Bronchial epithelial cell (primary cell): ENCODE measurements around the gene PDE1C. TPM values are rescaled to one million over a fixed set of nuclear protein-coding genes. Genes with fewer than 3 reads are reported as not detected.

Experiments
- DNase-seq: peaks from one replicate; pipeline ENCODE4 v3.0.0-alpha.2; 2010; ENCODE audit warnings: low read depth
- FAIRE-seq: peaks from 2 replicates; lab custom pipeline; 2011; peaks lifted over from hg19 to GRCh38; lab: Jason Lieb, UNC
- H3K27me3 ChIP-seq: 2 replicates; pipeline ENCODE4 v1.5.1; 2011; ENCODE audit warnings: low read length; ENCODE audit not compliant: control insufficient read depth, insufficient read depth
- H3K36me3 ChIP-seq: 2 replicates; pipeline ENCODE4 v1.5.1; 2011; ENCODE audit warnings: low read length; ENCODE audit not compliant: control insufficient read depth, insufficient read depth
- H3K4me3 ChIP-seq: 2 replicates; pipeline ENCODE4 v1.5.1; 2011; ENCODE audit warnings: mild to moderate bottlenecking, low read depth, low read length, control low read depth
- total RNA-seq: library from RNA; depleted of rRNA; stranded (reverse); fragments of >200 nt; gene quantifications from 2 replicates; pipeline ENCODE4 v1.2.1, GENCODE V29; 2014
- TF ChIP-seq, protein P1 (sequence below): IDR thresholded peaks from 2 replicates; pipeline ENCODE4 v1.5.1; 2011; ENCODE audit warnings: mild to moderate bottlenecking, moderate library complexity, low read length, control low read depth, inconsistent platforms; ENCODE audit not compliant: insufficient read depth, severe bottlenecking

Gene PDE1C
- total RNA-seq, 1 donor from 2014 or later, result not detected

DNA sequence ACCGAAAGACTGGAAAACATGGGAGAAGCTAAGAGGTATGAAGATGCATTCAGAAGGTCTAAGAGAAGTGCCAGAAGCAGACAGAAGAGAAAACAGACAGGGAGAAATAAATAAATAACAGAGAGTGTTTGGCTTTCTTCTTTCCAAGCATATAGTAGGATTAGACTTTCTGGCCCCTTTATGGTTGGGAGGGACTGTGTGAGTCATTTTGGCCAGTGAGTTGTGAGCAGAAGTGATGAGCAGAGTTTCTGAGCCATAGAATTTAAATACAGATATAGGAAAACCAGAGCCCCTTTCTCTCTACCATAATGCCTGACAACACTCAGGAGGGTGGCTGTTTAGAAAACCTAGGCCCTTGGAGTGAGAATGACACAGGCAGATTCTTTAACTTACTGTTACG lies 212.2 kb downstream of the PDE1C start:
- TF ChIP-seq, protein P1, sequence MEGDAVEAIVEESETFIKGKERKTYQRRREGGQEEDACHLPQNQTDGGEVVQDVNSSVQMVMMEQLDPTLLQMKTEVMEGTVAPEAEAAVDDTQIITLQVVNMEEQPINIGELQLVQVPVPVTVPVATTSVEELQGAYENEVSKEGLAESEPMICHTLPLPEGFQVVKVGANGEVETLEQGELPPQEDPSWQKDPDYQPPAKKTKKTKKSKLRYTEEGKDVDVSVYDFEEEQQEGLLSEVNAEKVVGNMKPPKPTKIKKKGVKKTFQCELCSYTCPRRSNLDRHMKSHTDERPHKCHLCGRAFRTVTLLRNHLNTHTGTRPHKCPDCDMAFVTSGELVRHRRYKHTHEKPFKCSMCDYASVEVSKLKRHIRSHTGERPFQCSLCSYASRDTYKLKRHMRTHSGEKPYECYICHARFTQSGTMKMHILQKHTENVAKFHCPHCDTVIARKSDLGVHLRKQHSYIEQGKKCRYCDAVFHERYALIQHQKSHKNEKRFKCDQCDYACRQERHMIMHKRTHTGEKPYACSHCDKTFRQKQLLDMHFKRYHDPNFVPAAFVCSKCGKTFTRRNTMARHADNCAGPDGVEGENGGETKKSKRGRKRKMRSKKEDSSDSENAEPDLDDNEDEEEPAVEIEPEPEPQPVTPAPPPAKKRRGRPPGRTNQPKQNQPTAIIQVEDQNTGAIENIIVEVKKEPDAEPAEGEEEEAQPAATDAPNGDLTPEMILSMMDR, result no peak
- Histone ChIP-seq H3K36me3 (no peaks in the 10 kb centered on the region), H3K4me3 (no peak overlapping the region), H3K27me3 (no peaks in the 10 kb centered on the region)
- no peak for FAIRE-seq
- DNase-seq, result no peak

DNA sequence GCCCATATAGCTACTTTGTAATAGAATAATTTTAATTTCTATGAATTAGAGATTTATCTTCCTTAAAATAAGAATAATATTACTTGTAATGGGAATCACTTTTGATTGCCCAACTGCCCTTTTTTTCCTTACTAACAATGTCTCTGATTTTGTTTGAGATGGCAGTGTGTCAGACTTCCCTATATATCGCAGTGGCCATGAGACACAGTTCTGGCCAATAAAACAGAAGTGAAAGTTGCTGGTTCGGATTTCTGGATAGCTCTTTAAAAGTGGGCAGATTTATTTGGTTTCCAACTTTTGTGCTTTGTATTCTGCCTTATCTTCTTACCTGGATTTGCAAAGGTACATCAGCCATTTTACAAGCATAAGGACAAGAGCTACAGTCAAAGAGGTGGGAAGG lies 213.0 kb downstream of the PDE1C start:
- FAIRE-seq (no peak), DNase-seq (no peak)
- H3K4me3 ChIP-seq, result no peak overlapping the region
- H3K27me3 ChIP-seq, result no peaks in the 10 kb centered on the region
- TF ChIP-seq, protein P1, result no peak
- H3K36me3 ChIP-seq, result no peaks in the 10 kb centered on the region

- no peak for FAIRE-seq
- H3K36me3 ChIP-seq, result no peaks in the 10 kb centered on the region
Measured at GRCh38 chr7:31856337-31856736, 213.9 kb downstream of the PDE1C start.

DNA sequence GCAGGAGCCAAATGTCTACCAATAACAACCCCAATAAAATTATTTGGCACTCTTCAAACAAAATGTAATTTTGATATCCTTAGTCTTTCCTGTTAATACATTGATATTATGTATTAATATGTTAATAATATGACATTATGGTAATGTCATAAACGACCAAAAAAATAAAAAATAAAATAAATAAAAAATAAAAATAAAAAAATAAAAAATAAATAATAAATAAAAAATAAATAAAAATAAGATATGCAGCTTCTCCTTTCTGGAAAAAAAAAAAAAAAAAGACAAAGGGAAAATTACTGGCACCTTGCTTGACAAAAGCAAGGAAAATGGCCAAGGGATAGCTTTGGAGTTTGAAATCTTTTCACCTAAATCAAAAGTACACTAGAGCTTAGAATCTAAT lies 214.7 kb downstream of the PDE1C start:
- FAIRE-seq (no peak), DNase-seq (no peak)
- Histone ChIP-seq H3K36me3 (no peaks in the 10 kb centered on the region), H3K27me3 (no peaks in the 10 kb centered on the region), H3K4me3 (no peak overlapping the region)
- TF ChIP-seq, protein P1, result no peak

More at GRCh38 chr7:31856337-31856736, 213.9 kb downstream of the PDE1C start:
- DNase-seq, result no peak
- no peak overlapping the region for H3K4me3 ChIP-seq
- TF ChIP-seq, protein P1, result no peak
- H3K27me3 ChIP-seq, result no peaks in the 10 kb centered on the region

GRCh38 chr7:31853380-31853779 lies 216.8 kb downstream of the PDE1C start:
- Histone ChIP-seq H3K4me3 (no peak overlapping the region), H3K36me3 (no peaks in the 10 kb centered on the region), H3K27me3 (no peaks in the 10 kb centered on the region)
- TF ChIP-seq, protein P1, result no peak
- no peak for FAIRE-seq
- no peak for DNase-seq

GRCh38 chr7:31852462-31852861 lies 217.7 kb downstream of the PDE1C start:
- Histone ChIP-seq H3K27me3 (no peaks in the 10 kb centered on the region), H3K4me3 (no peak overlapping the region), H3K36me3 (no peaks in the 10 kb centered on the region)
- no peak for FAIRE-seq
- no peak for DNase-seq
- TF ChIP-seq, protein P1, result no peak
